GM12865 (cell line): ENCODE data around the gene PRM3.

Experiments used
- DNase-seq: peaks from one replicate; pipeline ENCODE4 v3.0.0; 2010; ENCODE audit warnings: low read depth
- H3K4me3 ChIP-seq: 2 replicates; pipeline ENCODE4 v1.5.1; 2011; ENCODE audit warnings: mild to moderate bottlenecking, low read depth, low read length, control low read depth
- TF ChIP-seq, protein P1 (sequence below): IDR thresholded peaks from 2 replicates; pipeline ENCODE4 v1.5.1; 2011; ENCODE audit warnings: low read length, control low read depth, low read depth, inconsistent platforms; ENCODE audit not compliant: insufficient read depth; ENCODE audit errors: missing control alignments

The PRM3 gene, protein sequence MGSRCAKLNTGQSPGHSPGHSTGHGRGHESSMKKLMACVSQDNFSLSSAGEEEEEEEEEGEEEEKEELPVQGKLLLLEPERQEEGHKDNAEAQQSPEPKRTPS

DNA sequence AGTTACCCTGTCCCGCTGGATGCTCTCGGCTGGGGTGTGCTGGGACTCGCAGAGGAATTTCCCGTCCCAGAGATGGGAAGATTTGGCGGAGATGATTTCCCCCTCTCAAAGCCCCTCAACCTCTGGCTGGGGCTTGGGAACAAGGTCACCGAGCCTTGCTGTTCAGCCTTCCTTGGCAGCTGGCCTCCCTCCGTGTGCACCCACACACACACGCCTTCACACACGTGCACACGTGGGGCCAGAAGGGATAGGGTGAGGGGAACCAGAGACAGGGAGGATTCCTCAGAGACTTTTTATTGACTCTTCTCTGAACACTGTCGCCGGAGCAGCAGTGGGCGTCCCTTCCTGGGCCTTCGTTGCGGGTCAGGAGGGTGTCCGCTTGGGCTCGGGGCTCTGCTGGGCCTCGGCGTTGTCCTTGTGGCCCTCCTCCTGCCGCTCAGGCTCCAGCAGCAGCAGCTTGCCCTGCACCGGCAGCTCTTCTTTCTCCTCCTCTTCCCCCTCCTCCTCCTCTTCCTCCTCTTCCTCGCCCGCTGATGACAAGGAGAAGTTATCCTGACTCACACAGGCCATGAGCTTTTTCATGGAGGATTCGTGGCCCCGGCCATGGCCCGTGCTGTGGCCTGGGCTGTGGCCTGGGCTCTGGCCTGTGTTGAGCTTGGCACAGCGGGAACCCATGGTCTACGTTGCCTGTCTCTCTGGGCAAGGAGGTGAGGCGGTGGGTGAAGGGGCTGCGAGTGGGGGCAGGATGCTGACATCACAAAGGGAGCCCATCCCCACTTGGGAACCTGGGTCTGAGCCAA, at the start of gene PRM3:
Gene PRM3 (minus strand): TSS at position 709 of the 800 bp plus-strand sequence. CDS start 34 bp downstream, at position 675.
- DNase-seq: no peak
- no peak within 1 kb of the TSS for H3K4me3 ChIP-seq
- TF ChIP-seq, protein P1, sequence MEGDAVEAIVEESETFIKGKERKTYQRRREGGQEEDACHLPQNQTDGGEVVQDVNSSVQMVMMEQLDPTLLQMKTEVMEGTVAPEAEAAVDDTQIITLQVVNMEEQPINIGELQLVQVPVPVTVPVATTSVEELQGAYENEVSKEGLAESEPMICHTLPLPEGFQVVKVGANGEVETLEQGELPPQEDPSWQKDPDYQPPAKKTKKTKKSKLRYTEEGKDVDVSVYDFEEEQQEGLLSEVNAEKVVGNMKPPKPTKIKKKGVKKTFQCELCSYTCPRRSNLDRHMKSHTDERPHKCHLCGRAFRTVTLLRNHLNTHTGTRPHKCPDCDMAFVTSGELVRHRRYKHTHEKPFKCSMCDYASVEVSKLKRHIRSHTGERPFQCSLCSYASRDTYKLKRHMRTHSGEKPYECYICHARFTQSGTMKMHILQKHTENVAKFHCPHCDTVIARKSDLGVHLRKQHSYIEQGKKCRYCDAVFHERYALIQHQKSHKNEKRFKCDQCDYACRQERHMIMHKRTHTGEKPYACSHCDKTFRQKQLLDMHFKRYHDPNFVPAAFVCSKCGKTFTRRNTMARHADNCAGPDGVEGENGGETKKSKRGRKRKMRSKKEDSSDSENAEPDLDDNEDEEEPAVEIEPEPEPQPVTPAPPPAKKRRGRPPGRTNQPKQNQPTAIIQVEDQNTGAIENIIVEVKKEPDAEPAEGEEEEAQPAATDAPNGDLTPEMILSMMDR: no peak

DNA sequence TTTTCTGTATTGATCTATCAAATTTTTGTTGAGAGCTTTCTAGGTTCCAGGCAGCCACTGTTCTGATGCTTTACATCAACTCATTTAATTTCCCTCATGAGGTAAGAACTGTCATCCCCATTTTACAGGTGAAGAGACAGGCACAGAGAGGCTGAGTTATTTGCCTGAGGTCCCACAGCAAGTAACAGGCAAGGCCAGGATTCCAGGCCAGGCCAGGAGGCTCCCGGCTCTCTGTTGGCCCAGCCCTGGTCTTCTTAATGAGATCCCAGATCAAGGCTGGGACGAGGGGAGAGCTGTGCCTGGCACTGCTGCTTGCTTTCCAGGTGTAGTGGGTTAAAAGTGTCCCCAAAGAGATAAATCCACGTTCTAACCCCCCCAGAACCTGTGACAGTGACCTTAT, 49.4 kb upstream of the PRM3 start:
- TF ChIP-seq, protein P1: no peak
- H3K4me3 ChIP-seq: no peak overlapping the region
- DNase-seq: no peak

DNA sequence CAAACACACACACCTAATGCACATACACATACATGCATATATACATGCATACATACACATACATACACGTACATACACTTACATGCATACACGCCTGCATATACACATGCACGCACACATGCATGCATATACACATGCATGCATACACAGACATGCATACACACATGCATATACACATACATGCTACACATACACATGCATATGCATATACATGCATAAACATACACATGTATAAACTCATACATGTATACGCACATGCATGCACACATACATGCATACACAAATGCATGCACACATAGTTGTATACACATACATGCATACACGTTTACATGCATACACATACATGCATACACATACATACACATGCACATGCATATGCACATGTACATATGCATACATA, 48.2 kb upstream of the PRM3 start:
- TF ChIP-seq, protein P1: no peak
- no peak for DNase-seq

DNA sequence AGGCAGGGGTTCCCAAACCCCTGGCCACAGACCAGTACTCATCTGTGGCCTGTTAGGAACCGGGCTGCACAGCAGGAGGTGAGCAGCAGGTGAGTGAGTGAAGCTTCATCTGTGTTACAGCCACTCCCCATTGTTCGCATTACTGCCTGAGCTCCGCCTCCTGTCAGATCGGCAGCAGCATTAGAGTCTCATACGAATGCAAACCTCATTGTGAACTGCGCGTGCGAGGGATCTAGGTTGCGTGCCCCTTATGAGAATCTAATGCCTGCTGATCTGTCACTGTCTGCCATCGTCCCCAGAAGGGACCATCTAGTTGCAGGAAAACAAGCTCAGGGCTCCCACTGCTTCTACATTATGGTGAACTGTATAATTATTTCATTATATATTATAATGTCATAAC, 46.7 kb upstream of the PRM3 start:
- H3K4me3 ChIP-seq: no peak overlapping the region
- no peak for DNase-seq
- TF ChIP-seq, protein P1: no peak

More for the DNA sequence above, 48.2 kb upstream of the PRM3 start:
- H3K4me3 ChIP-seq: no peak overlapping the region

DNA sequence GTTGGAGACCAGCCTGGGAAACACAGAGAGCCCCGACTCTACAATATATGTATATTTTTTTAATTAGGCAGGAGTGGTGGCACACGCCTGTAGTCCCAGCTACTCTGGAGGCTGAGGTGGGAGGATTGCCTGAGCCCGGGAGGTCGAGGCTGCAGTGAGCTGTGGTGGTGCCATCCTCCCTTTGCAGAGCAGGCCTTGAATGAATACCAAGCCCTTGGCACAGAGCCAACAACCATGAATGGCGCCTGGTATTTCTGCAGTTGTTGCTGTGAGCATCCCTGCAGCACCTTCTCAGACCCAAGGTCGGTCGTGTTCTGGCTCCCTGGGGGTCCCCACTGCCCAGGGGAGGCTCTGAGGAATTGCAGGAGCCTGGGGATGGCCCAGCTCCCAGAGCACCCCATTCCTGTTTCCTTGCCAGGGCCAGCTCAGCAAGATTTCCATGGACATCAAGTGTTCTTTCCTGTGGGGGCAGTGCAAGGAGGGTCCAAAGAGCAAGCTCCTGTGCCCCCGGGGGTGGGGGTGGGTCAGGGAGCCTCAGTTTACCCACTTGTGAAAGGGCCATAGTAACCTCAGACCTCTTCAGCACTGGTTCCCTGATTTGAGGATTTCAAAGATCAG, 46.2 kb upstream of the PRM3 start:
- no peak for DNase-seq
- H3K4me3 ChIP-seq: no peak overlapping the region
- TF ChIP-seq, protein P1: no peak

DNA sequence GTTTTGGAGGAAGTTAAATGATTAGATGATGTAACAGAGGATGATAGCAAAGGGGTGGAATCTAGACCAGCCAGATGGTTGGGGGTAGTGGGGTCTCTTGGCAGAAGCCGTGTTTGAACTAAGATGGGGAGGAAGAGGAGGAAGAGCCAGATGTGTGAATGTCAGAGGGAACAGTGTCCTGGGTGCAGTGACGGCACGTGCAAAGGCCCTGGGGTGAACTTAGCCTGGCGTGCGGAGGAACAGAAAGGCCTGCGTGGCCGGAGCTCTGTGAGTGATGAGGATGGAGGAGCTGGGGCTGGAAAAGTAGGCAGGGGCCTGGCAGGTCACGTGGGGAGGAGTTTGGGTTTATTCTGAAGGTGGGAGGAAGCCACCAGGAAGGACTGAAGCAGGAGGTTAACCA, 45.4 kb upstream of the PRM3 start:
- no peak for DNase-seq
- H3K4me3 ChIP-seq: no peak overlapping the region
- TF ChIP-seq, protein P1: no peak
